GM12892 (cell line): ENCODE results near the gene GTF3C1. TPM values are rescaled to one million over a fixed set of nuclear protein-coding genes. Genes with fewer than 3 reads are reported as not detected.

Experiments used
- DNase-seq: peaks from one replicate; pipeline ENCODE4 v3.0.0; 2011; ENCODE audit not compliant: insufficient read length
- FAIRE-seq: peaks from 2 replicates; lab custom pipeline; 2011; peaks lifted over from hg19 to GRCh38; lab: Jason Lieb, UNC
- POLR2A ChIP-seq: IDR thresholded peaks from 2 replicates; pipeline ENCODE4 v1.6.1; 2011; ENCODE audit warnings: low read depth, low read length, control low read depth
- POLR2AphosphoS5 ChIP-seq: IDR thresholded peaks from 2 replicates; pipeline ENCODE4 v1.6.1; 2011; ENCODE audit warnings: low read depth, low read length, control low read depth
- TAF1 ChIP-seq: IDR thresholded peaks from 2 replicates; pipeline ENCODE4 v1.6.1; 2011; ENCODE audit warnings: low read depth, mild to moderate bottlenecking, control low read depth, low read length, borderline replicate concordance
- polyA plus RNA-seq: library from polyadenylated mRNA; unstranded; fragments of >200 nt; gene quantifications from one replicate; pipeline ENCODE4 v1.2.1, GENCODE V29; 2012; ENCODE audit warnings: missing spikeins, inconsistent platforms; ENCODE audit not compliant: missing spikeins

Gene GTF3C1
- polyA plus RNA-seq = 17.4 TPM

- TF ChIP-seq POLR2AphosphoS5 = peak; percentile 47; the same call in 1 of the 2 replicates
- peak; percentile 47; the same call in 1 of the 2 replicates for TF ChIP-seq TAF1
- TF ChIP-seq POLR2A = peak; percentile 66; the same call in 1 of the 2 replicates
- DNase-seq (peak; percentile 100), FAIRE-seq (peak; percentile 99)
Measured at GRCh38 chr16:27549746-27550581, at the start of gene GTF3C1, which contains the start of gene KATNIP. TSS of gene GTF3C1 (minus strand) at chr16:27549913. CDS start at chr16:27549890, 23 bp downstream. TSS of gene KATNIP (plus strand) at chr16:27550144. CDS start at chr16:27550171, 27 bp downstream.

- TF ChIP-seq TAF1 (no peak), POLR2A (no peak), POLR2AphosphoS5 (no peak)
- DNase-seq (no peak), FAIRE-seq (no peak)
Measured at GRCh38 chr16:27598931-27599565, 49.3 kb upstream of the GTF3C1 start.

DNA sequence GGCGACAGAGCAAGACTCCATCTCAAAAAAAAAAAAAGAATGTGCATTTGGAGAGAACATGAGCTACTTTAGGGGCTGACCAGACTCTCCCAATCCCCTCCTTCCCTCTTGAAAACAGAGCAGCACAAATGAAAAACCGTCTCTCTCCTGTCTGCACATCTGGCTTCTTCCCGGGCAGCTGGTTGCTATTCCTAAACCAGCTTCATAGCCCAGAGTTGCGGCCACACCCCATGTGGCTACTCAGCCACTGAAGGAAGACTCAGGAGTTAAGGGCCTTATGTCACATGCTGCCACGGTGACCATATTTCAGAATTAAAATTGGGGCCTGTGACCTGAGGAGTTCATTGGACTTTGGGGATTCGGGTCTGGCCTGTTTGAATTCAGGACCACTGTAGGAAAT lies 48.5 kb upstream of the GTF3C1 start:
- DNase-seq (no peak), FAIRE-seq (no peak)
- TF ChIP-seq POLR2A (no peak), POLR2AphosphoS5 (no peak), TAF1 (no peak)

DNA sequence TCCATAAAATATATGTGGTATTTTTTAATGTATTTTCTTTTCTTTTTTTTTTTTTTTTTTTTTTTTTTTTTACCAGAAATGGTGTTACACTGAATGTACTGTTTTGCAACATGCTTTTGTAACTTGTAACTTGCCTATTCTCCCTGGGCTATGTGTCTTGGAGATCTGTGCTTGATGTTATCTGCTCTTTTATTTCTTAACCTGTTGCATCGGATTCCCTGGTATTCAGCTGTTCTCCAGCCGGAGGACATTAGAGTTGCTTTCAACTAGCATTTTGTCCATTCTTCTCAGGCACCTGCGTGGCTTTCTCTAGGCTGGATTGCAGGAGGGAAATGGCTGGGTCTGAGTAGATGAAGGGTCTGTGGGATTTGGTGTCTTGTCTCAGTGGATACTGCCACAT lies 47.6 kb upstream of the GTF3C1 start:
- TF ChIP-seq POLR2AphosphoS5 (no peak), TAF1 (no peak), POLR2A (no peak)
- no peak for DNase-seq
- no peak for FAIRE-seq

DNA sequence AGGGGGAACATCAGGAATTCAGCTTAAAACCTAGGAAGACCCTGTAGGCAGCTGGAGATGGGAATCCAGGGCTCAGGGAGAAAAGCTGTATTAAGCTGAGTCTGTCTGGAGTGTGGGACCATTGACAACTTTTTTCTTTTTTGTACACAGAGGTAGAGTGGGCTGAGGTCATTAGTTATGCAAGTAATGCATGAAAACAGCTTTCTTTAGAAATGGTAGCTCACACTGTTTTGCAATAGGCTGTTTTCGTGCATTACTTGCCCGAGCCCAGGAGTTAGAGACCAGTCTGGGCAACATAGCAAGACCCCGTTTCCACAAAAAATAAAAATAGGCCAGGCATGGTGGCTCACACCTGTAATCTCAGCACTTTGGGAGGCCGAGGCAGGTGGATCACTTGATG lies 46.7 kb upstream of the GTF3C1 start:
- TF ChIP-seq POLR2A = no peak
- no peak for TF ChIP-seq TAF1
- TF ChIP-seq POLR2AphosphoS5 = no peak
- DNase-seq (no peak), FAIRE-seq (no peak)

- DNase-seq (no peak), FAIRE-seq (no peak)
Measured at GRCh38 chr16:27595993-27596392, 46.3 kb upstream of the GTF3C1 start.

GRCh38 chr16:27595475-27595874 lies 45.8 kb upstream of the GTF3C1 start:
- FAIRE-seq = no peak
- no peak for TF ChIP-seq POLR2AphosphoS5
- no peak for DNase-seq

More at GRCh38 chr16:27595993-27596392, 46.3 kb upstream of the GTF3C1 start:
- no peak for TF ChIP-seq POLR2A
- TF ChIP-seq POLR2AphosphoS5 = no peak
- no peak for TF ChIP-seq TAF1

DNA sequence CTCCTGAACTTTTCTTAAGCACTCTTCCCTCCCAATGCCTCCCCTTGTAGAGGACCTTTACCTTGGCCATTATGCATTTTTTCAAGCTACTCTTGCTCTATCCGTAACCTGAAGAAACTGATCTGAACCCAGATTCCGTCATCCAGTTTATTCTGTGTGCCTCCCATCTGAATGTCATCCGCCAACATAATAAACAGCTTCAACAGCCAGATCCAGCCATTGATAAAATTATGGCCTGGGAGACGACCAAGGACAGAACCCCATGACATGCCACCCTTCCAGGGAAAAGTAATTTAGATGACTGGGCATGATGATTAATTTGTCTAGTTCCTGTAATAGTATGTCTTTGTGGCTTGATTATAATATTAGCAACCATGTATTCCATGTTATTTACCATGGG lies 42.1 kb upstream of the GTF3C1 start:
- TF ChIP-seq TAF1 = no peak
- FAIRE-seq (no peak), DNase-seq (no peak)

GRCh38 chr16:27588057-27588456 lies 38.3 kb upstream of the GTF3C1 start:
- FAIRE-seq (no peak), DNase-seq (no peak)
- no peak for TF ChIP-seq POLR2AphosphoS5
- TF ChIP-seq TAF1 = no peak
- no peak for TF ChIP-seq POLR2A

- no peak for FAIRE-seq
- DNase-seq = no peak
Measured at GRCh38 chr16:27586711-27587110, 37.0 kb upstream of the GTF3C1 start.

GRCh38 chr16:27585200-27585599 lies 35.5 kb upstream of the GTF3C1 start:
- FAIRE-seq = no peak
- no peak for DNase-seq
- TF ChIP-seq POLR2AphosphoS5 (no peak), TAF1 (no peak), POLR2A (no peak)

More at GRCh38 chr16:27586711-27587110, 37.0 kb upstream of the GTF3C1 start:
- TF ChIP-seq POLR2A (no peak), POLR2AphosphoS5 (no peak), TAF1 (no peak)
